Transverse colon (tissue), 4 donors: ENCODE results near the gene GLRX. TPM values are rescaled to one million over a fixed set of nuclear protein-coding genes. Genes with fewer than 3 reads are reported as not detected.

ENCODE experiments used
- DNase-seq: peaks from one replicate; pipeline ENCODE4 v3.0.0-alpha.2; 2019
- H3K27ac ChIP-seq, 4 donors: fragments of 200-600 bp; sonication (generic); 2 replicates each; pipeline ENCODE4 v1.5.1; 2016 to 2018; ENCODE audit warnings: inconsistent platforms in 4 of 4
- H3K27me3 ChIP-seq: fragments of 200-600 bp; sonication (generic); 2 replicates; pipeline ENCODE4 v1.5.1; 2017; ENCODE audit warnings: inconsistent platforms
- H3K36me3 ChIP-seq, 4 donors: fragments of 200-600 bp; sonication (generic); 2 replicates each; pipeline ENCODE4 v1.5.1; 2017 to 2019; ENCODE audit warnings: inconsistent platforms in 4 of 4
- H3K4me1 ChIP-seq, 4 donors: fragments of 200-600 bp; sonication (generic); 2 replicates each; pipeline ENCODE4 v1.5.1; 2017 to 2020; ENCODE audit warnings: inconsistent platforms in 4 of 4
- H3K4me3 ChIP-seq, 4 donors: fragments of 200-600 bp; sonication (generic); 1 replicate in 1 of 4; 2 replicates in 3 of 4; pipeline versions ENCODE4 v1.5.1 to v1.6.1; 2017 to 2019; ENCODE audit warnings: inconsistent platforms in 4 of 4
- H3K9me3 ChIP-seq, 2 donors: fragments of 200-600 bp; sonication (generic); 2 replicates each; pipeline ENCODE4 v1.5.1; 2017 to 2019; ENCODE audit warnings: inconsistent platforms in 2 of 2
- CTCF ChIP-seq, 5 experiments: fragments of 200-600 bp in 3 of 5; fragments of 450-650 bp in 2 of 5; sonication (generic) in 3 of 5; IDR thresholded peaks; 1 replicate in 2 of 5; 2 replicates in 3 of 5; pipeline ENCODE4 v1.5.1; 2016 to 2017; ENCODE audit warnings: antibody characterized with exemption in 5 of 5, inconsistent platforms in 3 of 5, mild to moderate bottlenecking in 2 of 5, moderate library complexity in 1 of 5
- EP300 ChIP-seq: sonication (generic); formaldehyde crosslinking; IDR thresholded peaks from one replicate; pipeline ENCODE4 v1.6.1; 2017; ENCODE audit warnings: antibody characterized with exemption, low read depth
- POLR2A ChIP-seq: fragments of 450-650 bp; IDR thresholded peaks from one replicate; pipeline ENCODE4 v1.6.1; 2016; ENCODE audit warnings: antibody characterized with exemption, mild to moderate bottlenecking, moderate library complexity
- POLR2AphosphoS5 ChIP-seq, 3 donors: sonication (generic); formaldehyde crosslinking; IDR thresholded peaks; one replicate each; pipeline ENCODE4 v1.6.1; 2016; ENCODE audit warnings: antibody characterized with exemption in 3 of 3
- WGBS, 2 donors: methylation state at CpG; one replicate each; pipeline ENCODE4 v1.1.5; 2018; ENCODE audit warnings: low coverage in 1 of 2; 5-methylcytosine and 5-hydroxymethylcytosine counted together
- in situ Hi-C, 4 donors: fragments of 200-750 bp; cut with MboI; loops; one replicate each; pipeline versions ENCODE4 v1.15.0 to v1.15.1; 2017; ENCODE audit warnings: low sequenced_read_pairs in 3 of 4, low pct_ligation_motif_present in 1 of 4, low pct_unique_long_range_greater_than_20kb in 1 of 4
- intact Hi-C: fragments of 100-400 bp; cut with DNase I; formaldehyde crosslinking; loops from one replicate; pipeline ENCODE4 v1.15.1; 2023; ENCODE audit warnings: low total_unique reads
- total RNA-seq, 4 donors: library from RNA; depleted of rRNA; stranded (reverse); fragments of >200 nt; gene quantifications; one replicate each; pipeline ENCODE4 v1.1.0, GENCODE V29; 2016

The GLRX gene
- total RNA-seq, 4 donors from 2014 or later, result 50.5 to 112 (median 64.4) TPM

- DNase-seq, result no peak
- in situ Hi-C loops (loop anchor here (10.0 to 25.0 kb wide), 5 partner anchors 94 to 737 kb away; partner anchors contain the start of gene ELL2 (in 2 of the 4)), intact Hi-C loops (loop anchor here (10.0 kb wide), 1 partner anchor 727 kb away; no protein-coding TSS in a partner anchor)
- WGBS, 2 donors, result 97 to 100% methylated on average over 2 to 4 of the region's 4 CpGs
- H3K36me3 ChIP-seq, result no peaks in the 10 kb centered on the region
- H3K4me1 ChIP-seq, result peaks cover 0 to 44% (median 14%) of the 10 kb centered on the region in 4 donors
- no peaks in the 10 kb centered on the region for H3K27me3 ChIP-seq
- no peaks in the 10 kb centered on the region for H3K9me3 ChIP-seq
- no peak for TF ChIP-seq EP300
- TF ChIP-seq POLR2A, result no peak
- TF ChIP-seq CTCF (IDR thresholded peaks at IDR 0.05), result no peak
- TF ChIP-seq POLR2AphosphoS5 (IDR thresholded peaks at IDR 0.05), result no peak
- no peak overlapping the region for H3K4me3 ChIP-seq
- no peak overlapping the region for H3K27ac ChIP-seq
These were observed 45.6 kb upstream of the GLRX start for GRCh38 chr5:95868136-95868535.

- Histone ChIP-seq H3K36me3 (no peaks in the 10 kb centered on the region), H3K9me3 (no peaks in the 10 kb centered on the region), H3K4me3 (no peak overlapping the region), H3K27ac (no peak overlapping the region), H3K4me1 (peaks cover 0 to 49% (median 21%) of the 10 kb centered on the region in 4 donors), H3K27me3 (no peaks in the 10 kb centered on the region)
- no peak for DNase-seq
- 52% methylated on average over 1 of the region's 1 CpG; no CpG with 5 or more reads in 1 of the 2 donors for WGBS, 2 donors
- no peak for TF ChIP-seq EP300
- TF ChIP-seq POLR2A, result no peak
- TF ChIP-seq CTCF (IDR thresholded peaks at IDR 0.05), result no peak
- no peak for TF ChIP-seq POLR2AphosphoS5 (IDR thresholded peaks at IDR 0.05)
- intact Hi-C loops (loop anchor here (10.0 kb wide), 1 partner anchor 728 kb away; no protein-coding TSS in a partner anchor), in situ Hi-C loops (loop anchor here (10.0 to 25.0 kb wide), 5 partner anchors 96 to 738 kb away; partner anchors contain the start of gene ELL2 (in 2 of the 4))
These were observed 44.0 kb upstream of the GLRX start for GRCh38 chr5:95866435-95867040.

GRCh38 chr5:95864944-95865504, 42.5 kb upstream of the GLRX start:
- H3K4me1 ChIP-seq, result peaks cover 0 to 40% (median 14%) of the 10 kb centered on the region in 4 donors
- TF ChIP-seq POLR2A (no peak), POLR2AphosphoS5 (IDR thresholded peaks at IDR 0.05) (peak in 1 of 3 donors; percentile 12)

GRCh38 chr5:95864456-95864855, 41.9 kb upstream of the GLRX start:
- Histone ChIP-seq H3K36me3 (no peaks in the 10 kb centered on the region), H3K4me1 (peaks cover 0 to 35% (median 14%) of the 10 kb centered on the region in 4 donors), H3K27ac (peak overlapping the region; percentile 57 to 74 (median 72)), H3K4me3 (no peak overlapping the region), H3K9me3 (no peaks in the 10 kb centered on the region), H3K27me3 (no peaks in the 10 kb centered on the region)
- intact Hi-C loops (loop anchor here (10.0 kb wide), 1 partner anchor 730 kb away; no protein-coding TSS in a partner anchor), in situ Hi-C loops (loop anchor here (10.0 to 25.0 kb wide), 5 partner anchors 98 to 740 kb away; partner anchors contain the start of gene ELL2 (in 2 of the 4))
- no peak for DNase-seq
- TF ChIP-seq POLR2AphosphoS5 (IDR thresholded peaks at IDR 0.05) (no peak), POLR2A (no peak), EP300 (no peak), CTCF (IDR thresholded peaks at IDR 0.05) (no peak)
- 74 to 88% methylated on average over 1 of the region's 1 CpG for WGBS, 2 donors

More at GRCh38 chr5:95864944-95865504, 42.5 kb upstream of the GLRX start:
- in situ Hi-C loops, result loop anchor here (10.0 to 25.0 kb wide), 5 partner anchors 97 to 740 kb away; partner anchors contain the start of gene ELL2 (in 2 of the 4)
- 40% methylated on average over 6 of the region's 6 CpGs; no CpG with 5 or more reads in 1 of the 2 donors for WGBS, 2 donors
- H3K4me3 ChIP-seq, result no peak overlapping the region
- no peaks in the 10 kb centered on the region for H3K9me3 ChIP-seq
- H3K36me3 ChIP-seq, result no peaks in the 10 kb centered on the region
- no peaks in the 10 kb centered on the region for H3K27me3 ChIP-seq
- DNase-seq, result peak; percentile 53
- intact Hi-C loops, result loop anchor here (10.0 kb wide), 1 partner anchor 730 kb away; no protein-coding TSS in a partner anchor
- peak overlapping the region; percentile 57 to 74 (median 72) for H3K27ac ChIP-seq
